ENCODE data around the gene DISP3. TPM values are rescaled to one million over a fixed set of nuclear protein-coding genes. Genes with fewer than 3 reads are reported as not detected.
A peak's percentile ranks its signal among the peaks of the same experiment; 100 is the strongest.

Gene DISP3
- total RNA-seq, 1 experiment from 2014 or later = 2.3 TPM

DNA sequence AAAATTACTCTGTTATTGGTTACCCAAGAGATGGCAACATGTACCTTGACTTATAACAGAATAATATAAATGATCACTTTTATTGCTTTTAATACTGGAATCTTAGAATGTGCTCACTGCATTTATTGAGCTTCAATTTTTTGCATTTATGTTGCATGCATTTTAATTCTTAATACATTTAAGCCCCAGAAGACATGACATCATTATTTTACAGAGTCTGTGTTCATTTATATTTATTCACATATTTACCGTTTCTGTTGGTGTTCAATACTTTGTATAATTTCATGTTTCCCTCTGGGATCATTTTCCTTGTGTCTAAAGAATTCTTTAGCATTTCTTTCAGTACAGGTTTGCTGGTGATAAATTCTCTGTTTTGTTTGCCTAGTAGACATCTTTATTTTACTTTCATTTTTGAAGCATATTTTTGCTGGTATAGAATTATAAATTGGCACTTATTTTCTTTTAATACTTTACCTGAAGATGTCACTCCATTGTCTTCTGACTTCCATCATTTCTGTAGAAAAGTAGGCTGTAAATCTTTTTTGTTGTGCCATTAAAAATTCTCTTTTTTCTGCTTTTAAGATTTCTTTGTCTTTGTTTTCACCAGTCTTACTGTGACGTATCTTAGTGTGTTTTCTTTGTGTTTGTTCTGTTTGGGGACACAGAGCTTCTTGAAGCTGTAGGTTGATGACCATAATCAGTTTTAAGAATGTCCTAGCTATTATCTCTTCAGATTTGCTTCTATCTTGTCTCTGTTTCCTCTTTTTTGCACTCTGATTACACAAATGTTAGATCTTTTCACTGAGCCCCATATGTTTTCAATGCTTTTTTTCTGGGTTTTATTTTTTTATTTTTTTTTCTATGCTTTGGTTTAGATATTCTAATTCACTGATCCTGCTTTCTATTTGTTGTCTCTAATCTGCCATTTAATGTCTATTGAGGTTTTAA is 26.9 kb downstream of the DISP3 start:
- H3K27me3 ChIP-seq (ENCODE audit: insufficient read depth, low read length) = no peaks in the 10 kb centered on the region
- DNase-seq (ENCODE audit: low read depth, low spot score) (no peak), ATAC-seq (no peak)
- H3K36me3 ChIP-seq (ENCODE audit: control insufficient read depth in 1 of 2, insufficient read depth in 2 of 2, low read length in 2 of 2) = no peaks in the 10 kb centered on the region
- H3K9ac ChIP-seq (ENCODE audit: low read length) = no peak overlapping the region
- no peaks in the 10 kb centered on the region for H3K9me2 ChIP-seq (ENCODE audit: insufficient read depth)
- no peak overlapping the region for H3K27ac ChIP-seq (ENCODE audit: low read depth, low read length)
- intact Hi-C loops (cut with micrococcal nuclease) = no loop called here
- H3K79me2 ChIP-seq (ENCODE audit: insufficient read depth, low read length) = no peaks in the 10 kb centered on the region
- no peak overlapping the region for H2AFZ ChIP-seq (ENCODE audit: low read depth, low read length, poor library complexity, severe bottlenecking)
- BruUV-seq (replicated peaks) = no TSS peak
- peak; percentile 87 for TF ChIP-seq CBX3 (IDR thresholded peaks at IDR 0.05; ENCODE audit: low read depth)
- TF ChIP-seq EZH2 (IDR thresholded peaks at IDR 0.05) = no peak
- ChIA-PET CTCF (no interaction called here), POLR2A (no interaction called here), RAD21 (ENCODE audit: low non-redundant PET in 1 of 2, low total read pairs in 2 of 2, uncharacterized antibody in 2 of 2, unreplicated experiment in 2 of 2) (no interaction called here)
- H3K9me3 ChIP-seq (ENCODE audit: control insufficient read depth in 1 of 2, insufficient read depth in 1 of 2, low read depth in 1 of 2, low read length in 2 of 2) = peaks cover 14% of the 10 kb centered on the region in 2 experiments; a peak in 3 of 4 replicates
- H4K20me1 ChIP-seq (ENCODE audit: insufficient read depth) = no peaks in the 10 kb centered on the region
- no peaks in the 10 kb centered on the region for H3K4me1 ChIP-seq (ENCODE audit: control insufficient read depth in 1 of 2, insufficient read depth in 2 of 2, low read length in 2 of 2)
- H3K4me3 ChIP-seq (replicated peaks in 1 of 2; ENCODE audit: low read depth in 1 of 2, low read length in 2 of 2) = no peak overlapping the region
- no peak overlapping the region for H3K4me2 ChIP-seq (ENCODE audit: low read length)

DNA sequence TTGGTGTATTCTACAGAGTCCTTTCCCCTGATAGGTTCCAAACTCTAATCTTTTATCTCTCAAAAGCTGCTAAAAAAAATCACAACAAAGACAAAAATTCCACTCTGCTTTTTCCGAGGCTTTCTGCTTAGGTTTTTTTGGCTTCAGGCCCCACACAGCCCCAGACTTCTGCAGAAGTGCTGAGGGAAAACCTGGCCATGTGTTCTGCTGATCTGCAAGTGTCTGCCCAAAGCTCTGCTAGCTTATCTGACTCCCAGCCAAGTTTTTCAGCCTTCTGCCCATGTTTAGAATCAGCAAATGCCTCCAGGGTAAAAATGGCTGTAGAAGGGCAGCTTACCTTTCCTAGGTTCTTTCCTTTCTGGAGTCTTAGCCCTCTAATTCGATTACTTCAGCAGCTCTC is 28.4 kb downstream of the DISP3 start:
- Histone ChIP-seq H3K9me2 (ENCODE audit: insufficient read depth) (no peaks in the 10 kb centered on the region), H3K4me2 (ENCODE audit: low read length) (no peak overlapping the region), H3K27me3 (ENCODE audit: insufficient read depth, low read length) (no peaks in the 10 kb centered on the region), H3K36me3 (ENCODE audit: control insufficient read depth in 1 of 2, insufficient read depth in 2 of 2, low read length in 2 of 2) (no peaks in the 10 kb centered on the region), H3K27ac (ENCODE audit: low read depth, low read length) (no peak overlapping the region), H4K20me1 (ENCODE audit: insufficient read depth) (no peaks in the 10 kb centered on the region), H3K9ac (ENCODE audit: low read length) (no peak overlapping the region), H2AFZ (ENCODE audit: low read depth, low read length, poor library complexity, severe bottlenecking) (no peak overlapping the region), H3K79me2 (ENCODE audit: insufficient read depth, low read length) (no peaks in the 10 kb centered on the region), H3K4me1 (ENCODE audit: control insufficient read depth in 1 of 2, insufficient read depth in 2 of 2, low read length in 2 of 2) (no peaks in the 10 kb centered on the region), H3K9me3 (ENCODE audit: control insufficient read depth in 1 of 2, insufficient read depth in 1 of 2, low read depth in 1 of 2, low read length in 2 of 2) (peaks cover 14% of the 10 kb centered on the region in 2 experiments; a peak in 3 of 4 replicates), H3K4me3 (replicated peaks in 1 of 2; ENCODE audit: low read depth in 1 of 2, low read length in 2 of 2) (no peak overlapping the region)
- POLR2A ChIA-PET = no interaction called here
- ATAC-seq (no peak), DNase-seq (ENCODE audit: low read depth, low spot score) (no peak)
- intact Hi-C loops (cut with micrococcal nuclease) = no loop called here
- RAD21 ChIA-PET (ENCODE audit: low non-redundant PET in 1 of 2, low total read pairs in 2 of 2, uncharacterized antibody in 2 of 2, unreplicated experiment in 2 of 2) = no interaction called here
- CTCF ChIA-PET = no interaction called here
- no TSS peak for BruUV-seq (replicated peaks)
- TF ChIP-seq EGR1 (IDR thresholded peaks at IDR 0.05; ENCODE audit: low read depth) = no peak
- no peak for TF ChIP-seq CBX3 (IDR thresholded peaks at IDR 0.05; ENCODE audit: low read depth)
- no peak for TF ChIP-seq RAD21 (IDR thresholded peaks at IDR 0.05; ENCODE audit: low read depth)
- no peak for TF ChIP-seq CEBPB (IDR thresholded peaks at IDR 0.05; ENCODE audit: low read depth)
- no peak for TF ChIP-seq POLR2AphosphoS5 (IDR thresholded peaks at IDR 0.05; ENCODE audit: low read depth, low read length)
- TF ChIP-seq EZH2phosphoT487 (IDR thresholded peaks at IDR 0.05; ENCODE audit: borderline replicate concordance) = no peak
- TF ChIP-seq TCF7L2 (IDR thresholded peaks at IDR 0.05; ENCODE audit: borderline replicate concordance, extremely low read depth, insufficient read depth, insufficient read length) = no peak
- TF ChIP-seq, protein P1, sequence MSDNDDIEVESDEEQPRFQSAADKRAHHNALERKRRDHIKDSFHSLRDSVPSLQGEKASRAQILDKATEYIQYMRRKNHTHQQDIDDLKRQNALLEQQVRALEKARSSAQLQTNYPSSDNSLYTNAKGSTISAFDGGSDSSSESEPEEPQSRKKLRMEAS (IDR thresholded peaks at IDR 0.05) = no peak
- no peak for TF ChIP-seq SRF (IDR thresholded peaks at IDR 0.05; ENCODE audit: low read depth)
- no peak for TF ChIP-seq JUND (IDR thresholded peaks at IDR 0.05)
- TF ChIP-seq SP1 (IDR thresholded peaks at IDR 0.05; ENCODE audit: low read depth) = no peak
- TF ChIP-seq, protein P2, sequence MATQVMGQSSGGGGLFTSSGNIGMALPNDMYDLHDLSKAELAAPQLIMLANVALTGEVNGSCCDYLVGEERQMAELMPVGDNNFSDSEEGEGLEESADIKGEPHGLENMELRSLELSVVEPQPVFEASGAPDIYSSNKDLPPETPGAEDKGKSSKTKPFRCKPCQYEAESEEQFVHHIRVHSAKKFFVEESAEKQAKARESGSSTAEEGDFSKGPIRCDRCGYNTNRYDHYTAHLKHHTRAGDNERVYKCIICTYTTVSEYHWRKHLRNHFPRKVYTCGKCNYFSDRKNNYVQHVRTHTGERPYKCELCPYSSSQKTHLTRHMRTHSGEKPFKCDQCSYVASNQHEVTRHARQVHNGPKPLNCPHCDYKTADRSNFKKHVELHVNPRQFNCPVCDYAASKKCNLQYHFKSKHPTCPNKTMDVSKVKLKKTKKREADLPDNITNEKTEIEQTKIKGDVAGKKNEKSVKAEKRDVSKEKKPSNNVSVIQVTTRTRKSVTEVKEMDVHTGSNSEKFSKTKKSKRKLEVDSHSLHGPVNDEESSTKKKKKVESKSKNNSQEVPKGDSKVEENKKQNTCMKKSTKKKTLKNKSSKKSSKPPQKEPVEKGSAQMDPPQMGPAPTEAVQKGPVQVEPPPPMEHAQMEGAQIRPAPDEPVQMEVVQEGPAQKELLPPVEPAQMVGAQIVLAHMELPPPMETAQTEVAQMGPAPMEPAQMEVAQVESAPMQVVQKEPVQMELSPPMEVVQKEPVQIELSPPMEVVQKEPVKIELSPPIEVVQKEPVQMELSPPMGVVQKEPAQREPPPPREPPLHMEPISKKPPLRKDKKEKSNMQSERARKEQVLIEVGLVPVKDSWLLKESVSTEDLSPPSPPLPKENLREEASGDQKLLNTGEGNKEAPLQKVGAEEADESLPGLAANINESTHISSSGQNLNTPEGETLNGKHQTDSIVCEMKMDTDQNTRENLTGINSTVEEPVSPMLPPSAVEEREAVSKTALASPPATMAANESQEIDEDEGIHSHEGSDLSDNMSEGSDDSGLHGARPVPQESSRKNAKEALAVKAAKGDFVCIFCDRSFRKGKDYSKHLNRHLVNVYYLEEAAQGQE (IDR thresholded peaks at IDR 0.05; ENCODE audit: low read depth) = no peak
- no peak for TF ChIP-seq POLR2A (IDR thresholded peaks at IDR 0.05; ENCODE audit: borderline replicate concordance, extremely low read depth, insufficient read depth, insufficient read length)
- no peak for TF ChIP-seq EZH2 (IDR thresholded peaks at IDR 0.05)
- no peak for TF ChIP-seq SIN3A (IDR thresholded peaks at IDR 0.05; ENCODE audit: low read depth)
- TF ChIP-seq, protein P3, sequence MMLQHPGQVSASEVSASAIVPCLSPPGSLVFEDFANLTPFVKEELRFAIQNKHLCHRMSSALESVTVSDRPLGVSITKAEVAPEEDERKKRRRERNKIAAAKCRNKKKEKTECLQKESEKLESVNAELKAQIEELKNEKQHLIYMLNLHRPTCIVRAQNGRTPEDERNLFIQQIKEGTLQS (IDR thresholded peaks at IDR 0.05) = no peak

Measured in HCT116 (cell line).